HG03378 (cell line): ENCODE results near the gene ARFIP1.
"Not testable (repeated sequence)": the region's sequence is repeated elsewhere in the genome, so short reads cannot be mapped to it uniquely, and the experiment has no call there.

Source experiments
- ATAC-seq: cut with Tn5 transposase; IDR thresholded peaks from one replicate; pipeline ENCODE4 v1.9.1; 2021; ENCODE audit warnings: mild to moderate bottlenecking, moderate library complexity; ENCODE audit not compliant: unreplicated experiment

ARFIP1 gene

GRCh38 chr4:152836936-152837335 is 57.2 kb downstream of the ARFIP1 start:
- ATAC-seq, result no peak

- ATAC-seq, result not testable (repeated sequence)
These were observed 60.0 kb downstream of the ARFIP1 start for GRCh38 chr4:152839729-152840128.

- ATAC-seq, result no peak
These were observed 63.8 kb downstream of the ARFIP1 start for GRCh38 chr4:152843481-152844090.

GRCh38 chr4:152847376-152847775 is 67.6 kb downstream of the ARFIP1 start:
- no peak for ATAC-seq

- ATAC-seq, result no peak
These were observed 68.8 kb downstream of the ARFIP1 start for GRCh38 chr4:152848508-152848907.

GRCh38 chr4:152849350-152849749 is 69.6 kb downstream of the ARFIP1 start:
- no peak for ATAC-seq

- no peak for ATAC-seq
These were observed 70.6 kb downstream of the ARFIP1 start for GRCh38 chr4:152850377-152850776.

GRCh38 chr4:152851226-152851625 is 71.5 kb downstream of the ARFIP1 start:
- ATAC-seq, result no peak

GRCh38 chr4:152853293-152853692 is 73.5 kb downstream of the ARFIP1 start:
- no peak for ATAC-seq

GRCh38 chr4:152854016-152854415 is 74.3 kb downstream of the ARFIP1 start:
- not testable (repeated sequence) for ATAC-seq

- ATAC-seq, result no peak
These were observed 77.2 kb downstream of the ARFIP1 start for GRCh38 chr4:152856960-152857359.

- no peak for ATAC-seq
These were observed 79.2 kb downstream of the ARFIP1 start for GRCh38 chr4:152858934-152859333.

GRCh38 chr4:152860046-152860445 is 80.3 kb downstream of the ARFIP1 start:
- no peak for ATAC-seq

GRCh38 chr4:152862608-152863007 is 82.9 kb downstream of the ARFIP1 start:
- ATAC-seq, result no peak

- no peak for ATAC-seq
These were observed 84.6 kb downstream of the ARFIP1 start for GRCh38 chr4:152864361-152864760.

- not testable (repeated sequence) for ATAC-seq
These were observed 86.8 kb downstream of the ARFIP1 start for GRCh38 chr4:152866432-152866993.

GRCh38 chr4:152870606-152871005 is 90.9 kb downstream of the ARFIP1 start:
- ATAC-seq, result no peak

GRCh38 chr4:152875261-152875660 is 95.5 kb downstream of the ARFIP1 start:
- ATAC-seq, result no peak

- no peak for ATAC-seq
These were observed 98.1 kb downstream of the ARFIP1 start for GRCh38 chr4:152877868-152878267.

GRCh38 chr4:152880263-152880662 is 100.5 kb downstream of the ARFIP1 start:
- no peak for ATAC-seq

GRCh38 chr4:152881974-152882373 is 102.2 kb downstream of the ARFIP1 start:
- no peak for ATAC-seq

- no peak for ATAC-seq
These were observed 105.4 kb downstream of the ARFIP1 start for GRCh38 chr4:152885185-152885584.

GRCh38 chr4:152886201-152886600 is 106.4 kb downstream of the ARFIP1 start:
- ATAC-seq, result no peak
